Hematopoietic multipotent progenitor cell treated with erythropoietin and hydrocortisone succinate and interleukin-3 and kit ligand, for 15 days (in vitro differentiated cells): Measurements from ENCODE around the gene KIF13A.
"Not testable (repeated sequence)": the region's sequence is repeated elsewhere in the genome, so short reads cannot be mapped to it uniquely, and the experiment has no call there.

Source experiments
- DNase-seq: peaks from one replicate; pipeline ENCODE4 v3.0.0-alpha.2; 2015; ENCODE audit warnings: low spot score

KIF13A gene

GRCh38 chr6:17987447-17987696, at the start of gene KIF13A:
Gene KIF13A, minus strand, starts transcription at chr6:17987635. Its CDS starts 172 bp downstream, at chr6:17987463.
- DNase-seq = no peak

- no peak for DNase-seq
These were observed 49.3 kb upstream of the KIF13A start for GRCh38 chr6:18036781-18037180.

DNA sequence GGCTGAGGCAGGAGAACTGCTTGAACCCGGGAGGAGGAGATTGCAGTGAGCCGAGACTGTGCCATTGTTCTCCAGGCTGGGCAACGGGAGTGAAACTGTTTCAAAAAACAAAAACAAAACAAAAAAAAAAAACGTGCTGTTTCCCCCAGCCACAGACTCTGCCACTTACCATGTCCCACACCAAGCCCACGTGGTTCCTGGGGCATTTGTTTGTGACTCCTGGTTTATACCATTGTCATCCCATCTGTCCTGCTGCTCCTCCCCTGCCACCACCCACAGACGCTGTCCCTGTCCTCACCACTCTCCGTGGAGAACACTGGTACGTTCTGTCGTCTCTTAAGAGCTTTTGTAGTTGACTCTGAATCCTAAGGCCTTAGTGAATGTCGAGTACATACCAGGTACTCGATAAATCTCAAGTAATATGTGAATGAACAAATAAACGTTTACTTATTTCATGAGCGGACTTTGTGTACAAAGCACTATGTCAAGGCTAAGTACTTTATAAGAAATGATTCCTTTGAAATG, 48.0 kb upstream of the KIF13A start:
- no peak for DNase-seq

DNA sequence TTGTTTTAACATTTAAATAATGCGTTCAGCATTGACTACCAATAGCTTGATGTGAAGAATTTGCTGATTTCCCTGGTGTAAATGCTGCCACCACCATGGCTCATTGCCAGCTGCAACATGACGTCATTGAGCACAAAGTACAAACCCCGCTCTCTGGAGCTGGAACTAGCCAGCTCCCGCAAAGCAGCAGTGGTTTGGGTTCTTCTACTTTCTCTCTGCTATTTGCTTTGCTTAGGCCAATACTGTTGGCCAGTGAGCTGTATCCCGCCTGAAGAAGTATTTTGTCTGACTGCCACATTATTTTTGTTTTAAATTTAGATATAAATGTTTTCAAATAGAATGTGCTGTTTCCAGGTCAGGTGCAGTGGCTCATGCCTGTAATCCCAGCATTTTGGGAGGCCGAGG, 47.4 kb upstream of the KIF13A start:
- DNase-seq = peak; percentile 32

DNA sequence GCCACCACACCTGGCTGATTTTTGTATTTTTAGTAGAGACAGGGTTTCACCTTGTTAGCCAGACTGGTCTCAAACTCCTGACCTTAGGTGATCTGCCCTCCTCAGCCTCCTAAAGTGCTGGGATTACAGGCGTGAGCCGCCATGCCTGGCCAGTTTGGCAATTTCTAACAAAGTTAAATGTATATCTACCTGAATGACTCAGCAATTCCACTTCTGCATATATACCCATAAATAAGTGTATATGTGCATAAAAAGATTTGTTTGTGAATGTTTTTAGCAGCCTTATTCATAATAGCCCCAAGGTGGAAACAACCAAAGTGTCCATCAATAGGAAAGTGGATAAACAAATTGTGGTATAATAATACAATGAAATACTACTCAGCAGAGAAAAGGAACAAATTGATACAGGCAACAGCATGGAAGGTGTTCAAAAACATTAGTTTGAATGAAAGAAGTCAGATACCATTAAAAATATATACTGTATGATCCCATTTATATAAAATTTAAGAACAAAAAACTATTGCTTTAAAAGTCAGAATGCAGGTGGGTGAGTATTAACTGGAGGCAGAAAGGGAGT, 44.3 kb upstream of the KIF13A start:
- DNase-seq = no peak

- no peak for DNase-seq
These were observed 43.8 kb upstream of the KIF13A start for GRCh38 chr6:18031189-18031588.

GRCh38 chr6:18028332-18028731, 40.9 kb upstream of the KIF13A start:
- DNase-seq = no peak

DNA sequence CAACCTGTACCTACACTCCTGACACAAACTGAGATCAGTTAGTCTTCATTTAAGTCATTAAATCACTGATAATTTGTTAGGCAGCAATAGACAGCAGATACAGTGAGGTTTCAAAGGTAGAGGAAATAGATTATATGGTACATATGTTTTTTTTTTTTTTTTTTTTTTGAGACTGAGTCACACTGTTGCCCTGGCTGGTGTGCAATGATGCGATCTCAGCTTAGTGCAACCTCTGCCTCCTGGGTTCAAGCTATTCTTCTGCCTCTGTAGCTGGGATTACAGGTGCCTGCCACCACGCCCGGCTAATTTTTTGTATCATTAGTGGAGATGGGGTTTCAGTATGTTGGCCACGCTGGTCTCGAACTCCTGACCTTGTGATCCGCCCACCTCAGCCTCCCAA, 38.2 kb upstream of the KIF13A start:
- DNase-seq = no peak

DNA sequence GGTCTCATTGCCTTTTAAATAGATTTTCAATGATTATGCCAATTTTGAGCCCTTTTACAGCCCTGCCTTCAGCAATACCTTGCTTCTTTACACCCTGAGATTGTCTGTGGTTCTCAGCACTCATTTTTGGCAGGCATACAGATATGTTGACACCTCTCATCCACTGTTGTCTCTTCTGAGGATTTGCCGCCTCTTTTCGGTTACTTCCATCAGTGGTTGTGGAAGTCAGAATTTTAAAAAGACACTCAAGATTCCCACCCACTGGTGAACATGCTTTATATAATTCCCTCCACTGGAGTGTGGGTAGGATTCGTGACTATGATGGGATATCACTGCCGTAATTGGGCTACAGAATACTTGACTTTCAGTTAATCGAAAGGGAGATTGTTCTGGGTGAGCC, 37.4 kb upstream of the KIF13A start:
- DNase-seq = no peak

GRCh38 chr6:18023891-18024290, 36.5 kb upstream of the KIF13A start:
- DNase-seq = no peak

DNA sequence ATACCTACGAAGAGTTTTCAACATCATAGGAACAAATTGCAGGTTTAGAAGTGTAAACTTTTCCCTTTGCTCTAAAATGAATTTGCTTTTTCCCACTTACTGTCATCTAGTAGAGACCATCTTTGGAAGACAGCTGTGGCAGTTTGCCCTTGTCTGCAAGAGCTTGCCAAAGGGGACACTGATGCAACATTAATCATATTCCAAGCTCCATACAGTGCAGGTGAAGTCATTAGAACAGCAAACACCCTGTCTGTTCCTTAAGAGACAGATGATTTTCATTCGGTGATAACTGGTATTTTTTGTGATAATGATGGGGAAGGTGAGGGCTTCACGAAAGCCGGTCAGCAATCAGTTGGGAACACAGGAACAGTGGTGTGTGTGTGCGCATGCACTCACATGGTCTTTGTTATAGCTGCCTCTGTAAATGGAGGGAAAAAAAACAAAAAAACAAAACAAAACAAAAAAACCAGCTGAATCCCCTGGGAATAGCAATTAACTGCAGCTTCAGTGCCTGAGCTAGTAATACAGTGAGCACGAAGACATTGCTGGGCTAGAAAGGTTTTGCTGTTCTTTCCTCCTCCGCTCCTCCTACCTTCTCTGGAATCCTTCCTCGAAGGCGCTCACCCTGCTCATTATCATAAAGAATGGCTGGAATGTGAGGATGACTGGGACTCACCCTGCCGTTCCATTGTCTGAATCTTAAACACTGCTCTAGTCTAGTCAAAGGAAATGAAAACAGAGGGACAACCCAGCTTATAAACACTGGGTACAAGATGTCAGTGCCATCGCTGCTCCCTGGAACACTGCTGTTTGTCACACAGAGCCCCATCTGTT, 35.2 kb upstream of the KIF13A start:
- no peak for DNase-seq

- no peak for DNase-seq
These were observed 33.9 kb upstream of the KIF13A start for GRCh38 chr6:18021166-18021850.

DNA sequence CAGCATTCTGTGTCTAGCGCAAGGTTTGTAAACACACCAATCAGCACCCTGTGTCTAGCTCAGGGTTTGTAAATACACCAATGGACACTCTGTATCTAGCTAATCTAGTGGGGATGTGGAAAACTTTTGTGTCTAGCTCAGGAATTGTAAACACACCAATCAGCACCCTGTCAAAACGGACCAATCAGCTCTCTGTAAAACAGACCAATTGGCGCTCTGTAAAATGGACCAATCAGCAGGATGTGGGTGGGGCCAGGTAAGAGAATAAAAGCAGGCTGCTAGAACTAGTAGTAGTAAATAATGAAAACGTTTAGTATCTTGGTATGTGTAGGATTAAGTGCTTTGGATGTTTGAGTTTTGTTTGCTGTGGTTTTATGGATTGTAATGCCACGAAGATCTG, 33.1 kb upstream of the KIF13A start:
- not testable (repeated sequence) for DNase-seq

DNA sequence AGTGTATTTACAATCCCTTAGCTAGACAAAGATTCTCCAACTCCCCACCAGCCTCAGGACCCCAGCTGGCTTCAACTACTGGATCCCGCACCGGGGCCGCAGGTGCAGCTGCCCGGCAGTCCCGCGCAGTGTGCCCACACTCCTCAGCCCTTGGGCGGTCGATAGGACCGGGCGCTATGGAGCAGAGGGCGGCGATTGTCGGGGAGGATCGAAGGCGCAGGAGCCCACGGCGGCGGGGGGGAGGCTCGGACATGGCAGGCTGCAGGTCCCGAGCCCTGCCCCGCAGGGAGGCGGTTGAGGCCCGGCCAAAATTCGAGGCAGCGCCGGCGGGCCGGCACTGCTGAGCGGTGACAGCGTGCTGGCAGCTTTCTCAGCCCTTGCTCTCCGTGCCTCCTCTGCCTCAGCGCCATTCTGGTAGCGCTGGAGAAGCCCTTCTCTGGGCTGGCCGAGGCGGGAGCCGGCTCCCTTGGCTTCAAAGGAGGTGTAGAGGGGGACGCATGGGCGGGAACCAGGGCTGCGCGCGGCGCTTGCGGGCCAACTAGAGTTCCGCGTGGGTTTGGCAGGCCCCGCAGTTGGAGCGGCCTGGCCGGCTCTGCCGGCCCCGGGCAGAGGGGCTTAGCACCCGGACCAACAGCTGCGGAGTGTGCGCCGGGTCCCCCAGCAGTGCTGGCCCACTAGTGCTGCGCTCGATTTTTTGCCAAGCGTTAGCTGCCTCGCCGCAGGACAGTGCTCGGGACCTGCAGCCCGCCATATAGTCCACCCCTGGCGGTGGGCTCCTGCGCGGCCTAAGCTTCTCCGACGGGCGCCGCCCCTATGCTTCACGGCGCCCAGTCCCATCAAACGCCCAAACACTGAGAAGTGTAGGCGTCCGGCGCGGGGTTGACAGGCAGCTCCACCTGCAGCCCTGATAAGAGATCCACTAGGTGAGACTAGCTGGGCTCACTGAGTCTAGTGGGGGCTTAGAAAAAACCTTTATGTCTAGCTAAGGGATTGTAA, 32.4 kb upstream of the KIF13A start:
- no peak for DNase-seq

DNA sequence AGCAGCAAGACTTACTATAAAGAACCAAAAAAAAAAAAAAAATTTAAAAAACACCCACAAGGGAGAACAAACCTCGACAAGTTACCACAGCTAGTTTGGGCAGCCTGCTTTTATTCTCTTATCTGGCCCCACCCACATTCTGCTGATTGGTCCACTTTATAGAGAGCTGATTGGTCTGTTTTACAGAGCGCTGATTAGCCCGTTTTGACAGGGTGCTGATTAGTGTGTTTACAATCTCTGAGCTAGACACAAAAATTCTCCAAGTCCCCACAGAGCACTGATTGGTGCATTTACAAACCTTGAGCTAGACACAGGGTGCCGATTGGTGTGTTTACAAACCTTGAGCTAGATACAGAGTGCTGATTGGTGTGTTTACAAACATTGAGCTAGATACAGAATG, 31.7 kb upstream of the KIF13A start:
- not testable (repeated sequence) for DNase-seq

DNA sequence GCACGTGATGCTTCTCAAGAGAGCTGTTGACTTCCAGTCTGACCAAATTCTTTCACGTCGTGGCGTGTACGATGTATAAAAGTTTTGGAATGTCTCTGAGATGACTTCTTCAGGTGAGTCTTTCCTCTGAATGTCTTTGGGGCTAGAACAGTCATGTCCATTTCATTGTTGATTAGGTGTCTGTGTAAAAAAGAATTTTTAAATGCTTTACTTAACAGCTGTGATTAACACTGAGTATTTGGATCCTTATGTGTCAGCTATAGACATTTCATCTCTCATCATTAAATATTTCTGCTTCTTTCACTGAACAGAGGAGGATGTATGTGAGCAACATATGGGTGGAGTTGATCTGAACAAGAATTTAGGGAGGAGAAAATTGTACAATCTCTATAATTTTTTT, 29.3 kb upstream of the KIF13A start:
- no peak for DNase-seq

DNA sequence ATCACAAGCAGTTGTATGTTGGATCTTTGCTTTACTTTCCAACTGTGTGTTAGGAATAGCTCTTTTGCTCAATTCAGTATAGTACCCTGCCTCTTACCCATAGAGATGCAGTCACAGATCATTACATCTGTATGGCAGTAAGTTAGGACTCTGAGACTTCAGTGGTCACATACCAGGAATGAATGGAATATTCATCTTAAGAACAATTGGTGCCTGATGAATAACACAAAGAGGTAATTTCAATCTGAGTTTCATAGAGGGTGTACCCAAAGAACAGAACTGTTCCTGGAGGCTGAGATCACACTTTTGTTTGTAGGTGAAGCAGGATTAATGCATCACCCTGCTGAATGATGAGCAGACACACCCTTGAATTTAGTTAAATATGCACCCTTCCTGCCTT, 28.7 kb upstream of the KIF13A start:
- DNase-seq = no peak

- DNase-seq = no peak
These were observed 23.9 kb upstream of the KIF13A start for GRCh38 chr6:18011287-18011686.

DNA sequence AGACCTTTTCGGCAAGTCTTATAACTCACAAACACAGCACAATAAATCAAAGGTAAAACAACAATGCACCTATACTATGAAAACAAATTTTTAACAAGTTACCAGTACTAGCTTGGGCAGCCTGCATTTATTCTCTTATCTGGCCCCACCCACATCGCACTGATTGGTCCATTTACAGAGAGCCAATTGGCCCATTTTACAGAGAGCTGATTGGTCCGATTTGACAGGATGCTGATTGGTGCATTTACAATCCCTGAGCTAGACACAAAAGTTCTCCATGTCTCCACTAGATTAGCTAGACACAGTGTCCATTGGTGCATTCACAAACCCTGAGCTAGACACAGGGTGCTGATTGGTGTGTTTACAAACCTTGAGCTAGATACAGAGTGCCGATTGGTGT, 23.1 kb upstream of the KIF13A start:
- not testable (repeated sequence) for DNase-seq

GRCh38 chr6:18004256-18004985, 17.0 kb upstream of the KIF13A start:
- no peak for DNase-seq

- DNase-seq = no peak
These were observed 12.0 kb upstream of the KIF13A start for GRCh38 chr6:17999425-17999824.
